NCI-H1105 treated with DMSO at 0.1 percent for 48 hours (cell line): Measurements from ENCODE around the gene FGG.
"Not testable (repeated sequence)": the region's sequence is repeated elsewhere in the genome, so short reads cannot be mapped to it uniquely, and the experiment has no call there.

Source experiments
- DNase-seq: peaks from one replicate; lab custom pipeline; 2025; lab: John Stamatoyannopoulos, UW

Gene FGG

GRCh38 chr4:154610582-154610981 is 1.9 kb downstream of the FGG start:
- no peak for DNase-seq

- no peak for DNase-seq
Measured at GRCh38 chr4:154609532-154609931, 2.9 kb downstream of the FGG start.

- no peak for DNase-seq
Measured at GRCh38 chr4:154608361-154609252, 3.8 kb downstream of the FGG start.

GRCh38 chr4:154606728-154607723 is 5.4 kb downstream of the FGG start:
- no peak for DNase-seq

GRCh38 chr4:154604696-154605200 is 7.7 kb downstream of the FGG start:
- DNase-seq, result no peak

- no peak for DNase-seq
Measured at GRCh38 chr4:154603033-154603943, 9.2 kb downstream of the FGG start.

- no peak for DNase-seq
Measured at GRCh38 chr4:154602404-154603020, 9.9 kb downstream of the FGG start.

GRCh38 chr4:154597798-154598774 is 14.4 kb downstream of the FGG start:
- DNase-seq, result no peak

GRCh38 chr4:154597281-154597680 is 15.2 kb downstream of the FGG start:
- not testable (repeated sequence) for DNase-seq

- DNase-seq, result no peak
Measured at GRCh38 chr4:154595807-154596206, 16.6 kb downstream of the FGG start.

- not testable (repeated sequence) for DNase-seq
Measured at GRCh38 chr4:154594343-154594742, 18.1 kb downstream of the FGG start.

- DNase-seq, result no peak
Measured at GRCh38 chr4:154593868-154594267, 18.6 kb downstream of the FGG start.

- DNase-seq, result no peak
Measured at GRCh38 chr4:154591890-154592289, 20.6 kb downstream of the FGG start.

- no peak for DNase-seq
Measured at GRCh38 chr4:154590329-154591006, 22.0 kb downstream of the FGG start, which contains the start of gene FGA. TSS of gene FGA (minus strand) at chr4:154590742. CDS start at chr4:154590687, 55 bp downstream.

GRCh38 chr4:154589296-154590197 is 22.9 kb downstream of the FGG start:
- DNase-seq, result no peak

- no peak for DNase-seq
Measured at GRCh38 chr4:154588198-154588597, 24.3 kb downstream of the FGG start.

- DNase-seq, result no peak
Measured at GRCh38 chr4:154586296-154587033, 26.0 kb downstream of the FGG start.
